Jurkat, Clone E6-1 (cell line): ENCODE results near the gene PIAS4.

Source experiments
- DNase-seq: peaks from one replicate; pipeline ENCODE4 v3.0.0-alpha.2; 2011; ENCODE audit warnings: low read depth, low spot score
- H3K4me3 ChIP-seq: 2 replicates; pipeline ENCODE4 v1.5.1; 2011; ENCODE audit warnings: mild to moderate bottlenecking, low read length, control low read depth, moderate library complexity

The PIAS4 gene

DNA sequence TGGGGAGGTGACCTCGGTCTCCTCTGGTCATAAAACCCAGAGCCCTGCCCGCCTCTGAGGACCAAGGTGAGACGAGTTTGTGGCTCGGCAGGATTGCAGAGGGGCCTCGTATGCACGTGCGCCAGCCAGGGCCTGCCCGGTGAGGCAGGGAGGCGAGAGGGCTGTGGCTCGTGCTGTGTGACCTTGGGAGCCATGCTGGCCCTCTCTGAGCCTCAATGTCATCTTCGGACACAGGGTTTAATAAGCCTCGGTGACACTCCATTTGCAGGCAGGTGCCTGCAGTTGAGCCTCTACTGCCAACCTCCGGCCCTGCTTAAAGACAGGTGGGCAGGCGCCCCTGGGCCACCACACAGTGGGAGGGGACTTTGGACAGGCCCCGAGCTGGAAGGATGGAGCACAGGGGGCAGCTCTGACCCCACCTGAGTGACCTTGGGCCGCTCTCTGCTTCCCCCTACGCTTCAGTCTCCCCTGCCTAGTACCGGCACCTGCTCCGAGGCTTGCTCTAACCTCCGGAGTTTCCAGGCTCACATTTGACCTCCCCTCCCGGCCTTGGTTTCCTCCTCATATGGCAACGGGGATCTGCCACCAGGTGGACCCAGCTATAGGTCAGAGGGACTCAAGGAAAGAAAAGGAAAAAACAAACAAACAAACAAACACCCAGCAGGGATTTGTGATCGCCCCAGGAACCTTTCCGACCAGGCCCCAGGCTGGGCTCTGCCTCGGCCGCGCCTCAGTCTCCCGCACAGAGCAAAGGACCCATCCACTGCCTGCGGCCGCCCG is 56.0 kb downstream of the PIAS4 start:
- DNase-seq: no peak
- no peak overlapping the region for H3K4me3 ChIP-seq

DNA sequence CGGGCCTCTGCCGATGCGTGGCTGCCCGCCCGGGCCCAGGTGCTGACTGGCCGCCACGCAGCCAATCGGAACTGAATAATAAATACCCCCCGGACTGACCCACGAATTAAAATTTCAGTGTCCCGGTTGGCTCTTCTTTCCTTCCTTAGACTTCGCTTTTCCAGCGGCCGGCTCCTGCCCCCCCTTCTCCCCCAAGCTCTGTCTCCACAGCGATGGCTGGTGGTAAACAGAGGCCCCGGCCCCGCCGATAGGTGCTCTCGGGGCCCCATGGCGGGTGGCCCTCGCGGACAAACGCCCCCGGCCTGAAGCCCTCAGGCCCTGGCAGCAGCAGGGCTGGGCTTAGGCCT is 56.6 kb downstream of the PIAS4 start:
- peak overlapping the region; percentile 61 for H3K4me3 ChIP-seq
- no peak for DNase-seq

DNA sequence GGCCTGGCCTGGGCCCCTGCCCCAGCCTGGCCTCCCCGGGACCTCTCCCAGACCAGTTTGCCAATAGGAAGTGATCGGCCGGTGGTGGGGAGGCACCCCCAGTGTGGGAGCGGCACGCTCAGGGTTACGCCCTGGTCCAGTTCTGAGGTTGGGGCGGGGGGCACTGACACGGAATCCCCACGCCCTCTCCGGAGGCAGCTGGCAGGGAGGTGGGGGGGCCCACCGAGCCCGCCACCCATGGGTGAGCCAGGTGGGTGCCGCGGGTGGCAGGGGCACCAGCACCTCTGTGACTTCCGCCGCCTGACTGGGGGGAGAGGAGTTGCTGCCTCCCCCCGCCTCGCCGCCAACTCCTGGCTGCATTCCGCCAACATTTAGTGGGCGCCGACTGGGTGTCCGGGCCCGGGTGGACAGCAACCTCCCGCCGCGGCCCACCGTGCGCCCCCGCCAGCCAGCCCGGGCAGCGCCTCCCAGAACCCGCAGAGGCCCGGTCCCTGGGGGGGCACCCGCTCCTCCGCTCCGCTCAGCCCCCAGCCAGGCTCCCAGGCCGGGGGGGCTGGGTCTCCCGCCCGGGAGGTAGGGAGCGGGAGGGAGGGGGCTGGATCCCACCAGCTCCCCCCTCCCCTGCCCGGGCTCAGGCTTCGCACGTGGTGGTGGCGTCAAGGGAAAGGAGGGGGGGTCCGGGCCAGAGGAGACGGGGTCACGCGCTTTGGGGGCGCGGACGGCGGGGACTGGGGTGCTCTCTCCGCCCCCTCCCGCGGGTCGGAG is 57.1 kb downstream of the PIAS4 start:
- DNase-seq: no peak
- H3K4me3 ChIP-seq: peak overlapping the region; percentile 61

DNA sequence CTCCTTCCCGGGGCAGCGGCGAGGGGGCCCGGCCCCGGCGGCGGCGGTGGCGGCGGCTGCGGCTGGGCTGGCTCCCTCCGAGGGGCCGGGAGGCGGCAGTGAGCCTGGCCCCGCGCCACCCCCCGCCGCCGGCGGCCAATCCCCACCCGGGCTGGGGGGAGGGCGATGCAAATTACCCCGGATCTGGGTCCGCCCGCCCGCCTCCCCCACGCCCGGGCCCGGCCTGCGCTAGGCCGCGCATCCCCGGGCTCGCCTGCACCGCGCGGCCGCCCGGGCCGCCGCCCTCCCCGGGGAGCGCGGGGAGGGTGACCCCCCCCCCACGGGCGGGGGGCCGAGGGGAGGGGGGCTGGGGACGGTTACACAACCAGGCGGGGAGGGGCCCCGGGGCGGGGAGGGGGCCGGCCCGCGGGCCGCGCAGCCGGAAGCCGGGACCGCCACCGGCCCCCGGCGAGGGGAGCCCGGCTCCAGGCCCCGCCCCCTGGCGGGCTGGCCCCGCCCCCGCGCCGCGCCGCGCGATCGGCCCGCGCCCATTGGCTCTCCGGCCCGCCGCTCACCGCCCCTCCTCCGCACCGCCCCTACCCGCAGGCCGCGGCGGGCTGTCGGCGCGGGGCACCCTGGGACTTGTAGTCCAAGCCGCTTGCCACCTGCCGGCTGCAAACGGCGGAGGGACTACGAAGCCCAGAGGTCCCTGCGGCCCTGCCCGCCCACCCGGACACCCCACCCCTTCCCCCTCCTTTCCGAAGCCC is 58.1 kb downstream of the PIAS4 start:
- DNase-seq: peak; percentile 97
- peak overlapping the region; percentile 69 for H3K4me3 ChIP-seq

DNA sequence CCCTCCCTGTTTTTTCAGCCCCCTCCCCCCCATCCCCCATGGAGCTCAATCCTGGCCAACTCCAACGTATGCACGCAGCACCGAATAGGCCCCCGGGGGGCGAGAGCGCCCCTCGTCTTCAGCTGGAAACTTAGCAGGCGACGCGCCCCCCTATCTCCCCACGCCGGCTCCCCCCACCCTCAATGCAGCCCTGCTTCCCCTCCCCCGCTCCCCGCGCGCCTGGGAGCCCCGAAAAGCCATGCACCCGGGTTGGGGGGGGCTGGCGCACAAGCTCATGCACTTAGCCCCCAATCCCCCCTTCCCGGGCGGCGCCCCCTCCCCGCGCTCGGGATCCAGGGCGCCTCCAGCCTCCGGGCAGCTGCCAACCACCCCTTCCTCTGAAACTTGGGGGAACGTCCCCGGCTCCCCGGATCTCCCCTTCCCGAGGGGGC is 58.7 kb downstream of the PIAS4 start:
- peak overlapping the region; percentile 69 for H3K4me3 ChIP-seq
- DNase-seq: no peak

DNA sequence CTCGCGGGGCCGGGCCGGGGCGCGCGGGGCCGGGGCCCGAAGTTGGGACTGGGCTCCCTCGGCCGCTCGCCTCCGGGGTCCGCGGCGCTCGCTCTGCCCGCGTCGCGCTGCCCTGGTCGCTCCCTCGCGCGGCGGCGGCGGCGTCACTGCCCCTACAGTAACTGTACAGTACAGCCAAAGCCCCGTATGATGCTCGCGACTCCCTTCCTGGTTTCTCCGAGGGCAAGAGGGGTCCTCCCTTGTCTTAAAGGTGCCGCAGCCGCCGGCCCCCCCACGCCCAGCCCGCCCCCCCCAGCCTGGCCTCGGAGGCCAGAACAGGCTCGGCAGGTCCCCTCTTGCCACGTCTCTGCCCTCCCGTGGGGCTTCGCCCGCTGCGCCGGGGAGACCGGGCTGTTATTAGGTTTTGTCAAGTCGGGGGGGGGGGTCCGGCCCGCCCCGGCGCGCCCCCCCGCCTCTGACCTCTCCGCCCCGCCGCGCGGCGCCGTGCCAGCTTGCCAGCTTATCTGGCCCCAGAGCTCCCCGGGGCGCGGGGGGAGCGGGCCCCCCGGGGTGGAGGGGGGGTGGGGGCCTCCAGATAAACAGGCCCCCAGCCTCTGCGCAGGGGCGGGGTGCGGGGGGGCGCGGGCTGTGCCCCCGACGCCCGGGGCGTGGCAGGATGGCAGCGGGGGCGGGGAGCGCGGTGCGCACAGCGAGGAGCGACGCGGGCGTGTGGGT is 59.3 kb downstream of the PIAS4 start, which contains the start of gene ZBTB7A:
Gene ZBTB7A, minus strand, starts transcription at position 218 of the 714 bp plus-strand sequence. CDS start 11,667 bp downstream, outside the sequence.
- peak; percentile 82 for DNase-seq
- peak within 1 kb of the TSS; percentile 69 for H3K4me3 ChIP-seq

DNA sequence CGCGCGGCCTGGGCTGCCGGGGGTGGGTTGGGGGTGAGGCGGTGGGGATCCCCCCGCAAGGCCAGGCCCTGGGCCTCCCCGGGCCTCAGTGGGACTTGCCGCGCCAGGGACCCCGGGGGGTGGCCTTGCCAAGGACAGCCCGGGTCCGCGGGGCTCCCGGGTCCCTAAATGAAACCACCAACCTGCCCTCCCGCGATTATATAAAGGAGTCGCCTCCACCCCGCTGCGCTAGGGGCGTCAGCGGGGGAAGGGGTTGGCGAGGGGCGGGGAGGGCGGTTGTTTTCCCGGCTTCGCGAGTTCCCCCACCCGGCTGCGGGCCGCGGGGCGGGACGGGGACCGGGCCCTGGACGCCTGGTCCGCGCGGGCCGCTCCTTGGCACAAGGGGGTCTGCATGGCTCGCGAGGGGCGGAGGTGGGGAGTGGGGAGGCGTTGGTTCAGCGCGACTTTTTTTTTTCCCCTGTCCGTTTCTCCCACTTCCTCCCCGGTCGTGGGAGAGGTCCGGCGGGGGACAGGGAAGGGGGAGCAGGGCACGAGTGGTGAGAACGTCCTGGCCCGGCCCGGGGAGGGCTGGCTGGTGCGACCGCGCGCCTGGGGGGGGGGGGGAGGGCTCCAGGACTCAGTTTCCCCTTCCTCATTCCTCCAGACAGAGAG is 60.0 kb downstream of the PIAS4 start:
- DNase-seq: peak; percentile 42
- peak overlapping the region; percentile 69 for H3K4me3 ChIP-seq

DNA sequence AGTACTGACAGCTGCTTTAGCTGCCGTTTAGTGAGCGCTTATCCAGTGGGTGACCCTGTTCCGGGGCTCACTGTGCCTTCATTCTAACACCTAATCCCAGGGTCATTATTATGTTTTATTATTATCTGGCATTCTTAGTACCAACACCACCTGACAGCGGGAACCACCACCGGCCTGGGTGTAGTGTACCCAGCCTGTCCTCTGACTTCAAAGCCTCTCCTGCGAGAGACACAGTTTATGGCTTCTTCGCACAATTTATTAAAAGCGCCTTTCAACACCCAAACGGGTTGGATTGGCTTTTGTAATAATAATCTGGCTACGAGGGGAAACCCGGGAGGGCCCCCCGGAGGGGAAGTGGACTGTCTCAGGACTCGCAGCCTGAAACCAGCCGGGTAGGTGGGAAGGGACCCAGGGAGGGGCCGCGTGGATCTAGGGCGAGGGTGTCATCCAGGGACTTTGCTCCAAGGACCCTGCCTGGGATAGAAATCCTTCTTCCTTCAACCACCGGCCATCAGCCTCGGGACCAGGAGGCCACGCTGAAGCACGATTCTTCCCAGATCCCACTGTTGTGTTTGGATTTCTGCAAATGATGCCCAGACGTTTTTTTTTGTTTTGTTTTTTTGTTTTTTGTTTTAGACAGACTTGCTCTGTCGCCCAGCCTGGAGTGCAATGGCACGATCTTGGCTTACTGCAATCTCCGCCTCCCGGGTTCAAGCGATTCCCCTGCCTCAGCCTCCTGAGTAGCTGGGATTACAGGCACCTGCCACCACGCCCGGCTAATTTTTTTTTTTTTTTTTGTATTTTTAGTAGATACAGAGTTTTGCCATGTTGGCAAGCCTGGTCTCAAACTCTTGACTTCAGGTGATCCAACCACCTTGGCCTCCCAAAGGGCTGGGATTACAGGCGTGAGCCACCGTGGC is 60.8 kb downstream of the PIAS4 start:
- DNase-seq: no peak
- H3K4me3 ChIP-seq: peak overlapping the region; percentile 69

DNA sequence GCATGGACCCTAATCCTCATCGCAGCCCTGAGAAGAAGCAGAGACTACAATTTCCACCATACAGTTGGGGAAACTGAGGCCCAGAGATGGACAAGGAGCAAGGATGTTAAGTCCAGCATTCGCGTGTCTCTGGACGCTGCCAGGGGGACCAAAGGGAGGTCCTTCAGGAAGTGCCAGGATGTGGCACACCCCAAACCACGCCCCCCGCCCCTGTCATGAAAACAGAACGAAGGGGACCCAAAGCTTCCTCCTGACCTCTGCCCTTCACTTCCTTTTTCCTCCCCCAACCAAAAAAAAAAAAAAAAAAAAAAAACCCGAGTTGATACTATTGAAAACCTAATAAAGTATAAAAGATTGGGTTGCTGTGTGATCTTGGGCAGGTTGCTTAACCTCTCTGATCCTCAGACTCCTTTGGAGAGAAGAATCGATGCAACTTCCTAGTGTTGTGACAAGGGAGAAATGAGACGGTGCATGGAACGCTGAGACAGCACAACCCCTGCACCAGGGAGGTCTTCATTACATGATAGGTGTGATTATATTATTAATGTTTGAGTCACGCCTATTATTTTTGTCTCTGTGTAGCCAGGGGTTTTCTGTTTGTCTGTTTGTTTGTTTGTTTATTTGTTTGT is 61.9 kb downstream of the PIAS4 start:
- DNase-seq: peak; percentile 58
- peak overlapping the region; percentile 5 for H3K4me3 ChIP-seq

DNA sequence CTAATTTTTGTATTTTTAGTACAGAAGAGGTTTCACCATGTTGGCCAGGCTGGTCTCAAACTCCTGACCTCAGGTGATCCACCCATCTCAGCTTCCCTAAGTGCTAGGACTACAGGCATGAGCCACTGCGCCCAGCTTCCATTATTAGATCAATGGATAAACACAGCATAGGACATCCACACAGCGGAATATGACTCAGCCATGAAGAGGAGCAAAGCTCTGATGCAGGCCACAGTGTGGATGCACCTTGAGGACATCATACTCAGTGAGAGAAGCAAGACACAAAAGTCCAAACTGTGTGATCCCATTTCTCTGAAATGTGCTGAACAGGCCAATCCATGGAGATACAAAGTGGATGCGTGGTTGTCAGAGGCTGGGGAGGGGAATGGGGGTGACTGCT is 64.1 kb downstream of the PIAS4 start:
- no peak for DNase-seq

DNA sequence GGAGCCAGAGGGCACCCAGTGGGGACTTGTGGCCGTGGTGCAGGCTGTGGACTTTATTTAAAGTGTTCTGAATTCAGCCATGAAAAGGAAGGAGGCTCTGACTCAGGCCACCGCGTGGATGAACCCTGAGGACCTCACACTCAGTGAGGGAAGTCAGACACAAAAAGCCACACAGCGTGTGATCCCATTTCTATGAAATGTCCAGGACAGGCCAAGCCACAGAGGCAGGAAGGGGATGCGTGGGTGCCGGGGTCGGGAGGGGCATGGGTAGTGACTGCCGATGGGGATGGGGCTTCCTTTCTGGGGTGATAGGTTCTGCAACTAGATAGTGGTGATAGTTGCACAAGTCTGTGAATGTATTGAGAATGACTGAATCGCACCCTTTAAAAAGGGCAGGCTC is 67.8 kb downstream of the PIAS4 start:
- no peak overlapping the region for H3K4me3 ChIP-seq
- no peak for DNase-seq

More for the DNA sequence above, 64.1 kb downstream of the PIAS4 start:
- no peak overlapping the region for H3K4me3 ChIP-seq

DNA sequence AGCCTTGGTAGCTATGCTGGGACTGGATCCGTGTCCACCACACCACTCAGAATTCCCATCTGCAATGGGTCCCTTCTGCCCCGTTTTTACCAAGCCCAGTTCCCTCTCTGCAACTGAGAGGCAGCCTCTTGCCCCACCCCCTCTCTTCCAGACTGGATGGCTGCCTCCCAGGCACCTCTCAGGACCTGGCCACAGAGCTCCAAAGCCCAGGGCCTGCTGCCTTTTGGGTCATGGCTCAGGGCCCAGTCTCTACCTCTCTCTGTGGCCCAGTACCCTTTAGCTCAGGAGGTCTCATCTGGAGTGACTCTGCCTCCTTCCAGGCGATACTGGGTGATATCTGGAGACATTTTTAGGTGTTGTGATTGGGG is 69.5 kb downstream of the PIAS4 start:
- no peak overlapping the region for H3K4me3 ChIP-seq
- DNase-seq: no peak

DNA sequence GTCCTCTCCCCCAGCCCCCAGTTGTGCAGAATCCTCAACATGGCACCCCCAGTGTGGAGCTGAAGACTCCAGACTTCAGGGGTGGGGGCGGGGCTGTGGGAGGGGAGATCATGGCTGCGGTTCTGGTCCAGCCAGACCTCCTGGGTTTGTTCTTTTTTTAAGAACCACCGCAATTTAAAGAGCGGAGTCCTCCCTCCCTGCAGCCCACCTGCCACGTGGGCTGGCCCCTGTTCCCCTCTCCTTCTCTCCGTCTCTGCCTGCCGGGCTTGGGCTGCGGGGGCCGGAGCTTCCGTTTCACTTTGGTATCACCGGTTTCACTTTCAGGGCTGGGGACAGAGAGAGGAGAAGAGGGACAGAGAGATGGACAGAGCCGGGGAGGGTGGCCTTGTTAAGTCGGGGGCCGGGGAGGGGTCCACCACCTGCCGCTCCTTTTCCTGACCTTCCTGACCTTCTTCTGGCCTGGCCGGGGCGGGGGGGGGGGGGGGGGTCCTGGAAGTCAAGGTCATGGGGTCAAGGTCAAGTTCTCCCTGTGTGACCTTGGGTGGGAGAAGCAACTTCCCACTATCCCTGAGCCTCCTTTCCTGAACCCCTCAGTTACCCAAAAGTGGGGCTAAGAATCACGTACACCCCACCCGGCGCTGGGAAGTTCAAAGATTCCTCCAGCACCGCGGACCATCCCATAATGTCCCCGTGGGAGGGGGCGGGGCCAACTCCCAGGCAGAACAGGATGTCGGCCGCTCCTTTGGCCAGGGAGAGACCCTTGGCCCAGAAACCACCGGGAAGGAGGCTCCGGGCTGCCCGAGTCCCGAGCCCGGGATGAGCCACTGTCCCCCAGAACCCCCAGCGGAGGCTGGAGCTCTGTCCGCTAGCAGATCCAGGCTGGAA is 70.5 kb downstream of the PIAS4 start:
- H3K4me3 ChIP-seq: no peak overlapping the region
- no peak for DNase-seq

DNA sequence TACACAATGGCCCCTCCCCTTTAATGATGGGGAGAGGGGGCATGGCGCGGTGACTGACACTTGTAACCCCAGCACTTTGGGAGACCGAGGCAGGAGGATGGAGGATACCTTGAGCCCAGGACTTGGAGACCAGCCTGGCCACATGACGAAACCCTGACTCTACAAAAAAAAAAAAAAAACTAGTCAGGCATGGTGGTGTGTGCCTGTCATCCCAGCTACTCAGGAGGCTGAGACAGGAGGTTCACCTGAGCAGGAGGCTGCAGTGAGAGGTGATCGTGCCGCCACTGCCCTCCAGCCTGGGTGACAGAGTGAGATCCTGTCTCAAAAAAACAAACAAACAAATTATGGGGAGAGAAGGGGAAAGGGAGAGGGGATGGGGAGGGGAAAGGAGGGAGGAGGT is 72.9 kb downstream of the PIAS4 start:
- DNase-seq: no peak
- no peak overlapping the region for H3K4me3 ChIP-seq

DNA sequence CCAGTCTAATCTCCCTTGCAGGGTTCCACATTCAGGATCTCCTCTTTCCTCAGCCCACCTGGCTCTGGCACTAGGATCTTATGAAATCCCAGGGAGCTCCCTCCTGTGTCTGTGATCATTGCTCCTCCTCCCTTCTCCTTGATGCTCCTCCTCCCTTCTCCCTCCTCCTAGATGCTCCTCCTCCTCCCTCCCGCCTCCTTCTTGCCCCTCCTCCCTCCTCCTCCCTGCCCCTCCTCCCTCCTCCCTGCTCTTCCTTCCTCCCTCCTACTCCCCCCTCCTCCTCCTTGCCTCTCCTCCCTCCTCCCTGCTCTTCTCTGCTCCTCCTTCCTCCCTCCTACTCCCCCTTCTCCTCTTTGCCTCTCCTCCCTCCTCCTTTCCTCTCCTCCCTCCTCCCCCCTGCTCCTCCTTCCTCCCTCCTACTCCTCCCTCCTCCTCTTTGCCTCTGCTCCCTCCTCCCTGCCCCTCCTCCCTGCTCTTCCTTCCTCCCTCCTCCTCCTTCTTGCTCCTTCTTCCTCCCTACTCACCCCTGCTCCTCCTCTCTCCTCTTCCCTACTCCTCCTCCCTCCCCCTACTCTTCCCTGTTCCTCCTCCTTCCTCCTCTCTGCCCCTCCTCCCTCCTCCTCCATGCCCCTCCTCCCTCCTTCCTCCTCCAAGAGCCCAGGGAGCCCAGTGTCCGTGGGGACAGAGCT is 74.0 kb downstream of the PIAS4 start:
- peak; percentile 29 for DNase-seq
- no peak overlapping the region for H3K4me3 ChIP-seq

DNA sequence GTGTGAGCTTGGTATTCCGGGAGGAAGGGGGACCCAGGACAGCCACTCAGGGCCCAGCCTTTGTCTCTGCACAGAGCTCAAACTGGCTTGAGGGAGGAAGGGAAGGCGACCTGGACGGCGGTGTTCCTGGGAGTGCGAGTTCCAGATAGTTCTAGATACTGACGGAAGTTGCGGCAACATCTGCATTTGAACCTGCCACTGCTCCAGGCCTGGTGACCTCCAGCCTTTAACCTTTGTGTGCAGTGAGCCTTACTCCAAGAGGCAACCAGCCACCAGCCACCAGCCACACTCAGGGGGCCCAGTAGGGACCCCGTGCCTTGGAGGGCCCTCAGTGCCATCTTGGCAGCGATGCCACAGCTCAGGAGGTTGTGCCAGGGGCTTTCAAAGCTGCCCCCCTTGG is 74.6 kb downstream of the PIAS4 start:
- no peak for DNase-seq
- no peak overlapping the region for H3K4me3 ChIP-seq
